ENCODE data around the gene C19orf38.

Gene C19orf38

DNA sequence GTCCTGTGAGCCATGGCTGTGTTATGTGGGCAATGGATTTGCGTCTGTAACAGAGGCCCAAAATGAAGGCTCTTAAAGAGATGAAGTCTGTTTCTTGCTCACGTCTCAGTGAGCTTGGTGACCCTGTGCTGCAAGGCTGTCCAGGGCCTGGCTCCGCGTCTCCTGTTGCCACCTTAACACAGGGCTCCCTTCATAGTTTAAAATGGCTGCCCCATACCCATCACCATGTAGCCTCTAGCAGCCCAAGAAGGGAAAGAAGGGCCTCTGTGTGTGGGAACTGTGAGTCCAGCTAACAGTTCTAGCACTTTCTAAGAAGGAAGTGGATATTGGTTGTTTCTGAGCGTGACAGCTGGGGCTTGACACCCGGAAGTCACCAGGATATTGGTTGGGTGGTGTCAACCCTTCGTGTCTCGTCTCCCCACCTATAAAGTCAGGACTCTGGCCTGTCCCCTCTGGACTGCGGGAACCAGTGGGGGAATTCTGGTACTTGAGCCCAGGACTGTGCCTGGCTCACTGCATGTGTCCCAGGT is 33.1 kb upstream of the C19orf38 start:
- Histone ChIP-seq H3K9me3 (ENCODE audit: control insufficient read depth, insufficient read depth, low read length) (no peaks in the 10 kb centered on the region), H3K27me3 (ENCODE audit: control insufficient read depth, insufficient read depth, low read length) (no peaks in the 10 kb centered on the region), H3K9ac (ENCODE audit: low read depth, low read length) (no peak overlapping the region), H3K4me3 (ENCODE audit: low read depth, low read length) (no peak overlapping the region), H3K4me1 (ENCODE audit: control insufficient read depth, insufficient read depth, low read length) (no peaks in the 10 kb centered on the region), H3K36me3 (ENCODE audit: control insufficient read depth, insufficient read depth, low read length) (peaks cover 23% of the 10 kb centered on the region)

DNA sequence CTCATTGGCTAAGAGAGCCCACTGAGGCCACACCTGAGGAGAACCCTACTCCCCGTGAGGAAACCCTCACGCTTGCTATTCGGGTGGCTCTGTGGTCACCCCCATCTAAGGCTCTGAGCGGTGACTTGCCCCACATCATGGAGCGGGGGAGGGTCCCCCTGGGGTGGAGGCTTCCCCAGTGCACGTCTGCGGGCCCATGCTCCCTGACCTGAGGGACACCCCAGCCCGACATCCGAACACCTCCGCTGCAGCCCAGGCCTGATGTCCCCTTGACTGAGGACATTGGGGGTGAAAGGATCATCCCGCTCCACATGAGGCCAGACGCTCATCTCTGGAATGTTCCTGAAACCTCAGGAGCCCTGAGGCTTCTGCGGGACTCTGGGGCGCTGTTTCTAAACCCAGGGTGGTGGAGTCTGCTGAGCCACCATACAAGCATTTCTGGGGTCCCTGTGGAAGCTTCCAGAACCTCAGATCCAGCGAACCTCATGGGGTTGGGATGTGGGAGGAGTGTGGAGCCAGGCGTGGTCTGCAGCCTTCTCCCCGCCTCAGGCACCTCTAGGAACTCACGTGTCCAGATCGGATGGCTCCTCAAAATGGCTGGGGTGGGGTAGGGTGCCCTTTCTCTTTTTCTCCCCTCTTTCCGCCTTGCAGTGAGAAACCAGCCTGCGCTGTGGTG is 32.1 kb upstream of the C19orf38 start:
- H3K4me1 ChIP-seq (ENCODE audit: control insufficient read depth, insufficient read depth, low read length): no peaks in the 10 kb centered on the region

DNA sequence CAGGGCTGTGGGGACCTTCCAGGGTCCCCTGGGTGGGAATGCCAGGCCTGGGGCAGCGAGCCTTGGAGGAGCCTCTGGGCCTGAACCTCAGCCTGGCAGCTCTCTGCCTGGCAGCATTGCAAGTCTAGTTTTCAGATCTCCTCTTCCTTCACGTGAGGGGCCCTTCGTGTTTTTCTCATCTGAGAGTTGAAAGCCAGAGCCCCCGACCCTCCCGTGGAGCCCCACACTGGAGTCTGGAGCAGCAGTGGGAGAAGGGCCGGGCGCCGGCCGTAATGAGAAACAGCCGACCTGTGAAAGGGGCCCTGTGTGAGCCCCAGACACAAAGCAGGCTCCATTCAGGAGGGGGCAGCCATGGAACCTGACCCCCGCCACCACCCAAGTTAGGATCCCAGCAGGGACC is 31.5 kb upstream of the C19orf38 start:
- Histone ChIP-seq H3K27me3 (ENCODE audit: control insufficient read depth, insufficient read depth, low read length) (no peaks in the 10 kb centered on the region), H3K36me3 (ENCODE audit: control insufficient read depth, insufficient read depth, low read length) (peaks cover 29% of the 10 kb centered on the region), H3K9me3 (ENCODE audit: control insufficient read depth, insufficient read depth, low read length) (no peaks in the 10 kb centered on the region), H3K9ac (ENCODE audit: low read depth, low read length) (no peak overlapping the region), H3K4me3 (ENCODE audit: low read depth, low read length) (no peak overlapping the region), H3K4me1 (ENCODE audit: control insufficient read depth, insufficient read depth, low read length) (no peaks in the 10 kb centered on the region)

More for the DNA sequence above, 32.1 kb upstream of the C19orf38 start:
- peaks cover 27% of the 10 kb centered on the region for H3K36me3 ChIP-seq (ENCODE audit: control insufficient read depth, insufficient read depth, low read length)
- H3K9ac ChIP-seq (ENCODE audit: low read depth, low read length): no peak overlapping the region
- no peak overlapping the region for H3K4me3 ChIP-seq (ENCODE audit: low read depth, low read length)
- no peaks in the 10 kb centered on the region for H3K9me3 ChIP-seq (ENCODE audit: control insufficient read depth, insufficient read depth, low read length)
- no peaks in the 10 kb centered on the region for H3K27me3 ChIP-seq (ENCODE audit: control insufficient read depth, insufficient read depth, low read length)

DNA sequence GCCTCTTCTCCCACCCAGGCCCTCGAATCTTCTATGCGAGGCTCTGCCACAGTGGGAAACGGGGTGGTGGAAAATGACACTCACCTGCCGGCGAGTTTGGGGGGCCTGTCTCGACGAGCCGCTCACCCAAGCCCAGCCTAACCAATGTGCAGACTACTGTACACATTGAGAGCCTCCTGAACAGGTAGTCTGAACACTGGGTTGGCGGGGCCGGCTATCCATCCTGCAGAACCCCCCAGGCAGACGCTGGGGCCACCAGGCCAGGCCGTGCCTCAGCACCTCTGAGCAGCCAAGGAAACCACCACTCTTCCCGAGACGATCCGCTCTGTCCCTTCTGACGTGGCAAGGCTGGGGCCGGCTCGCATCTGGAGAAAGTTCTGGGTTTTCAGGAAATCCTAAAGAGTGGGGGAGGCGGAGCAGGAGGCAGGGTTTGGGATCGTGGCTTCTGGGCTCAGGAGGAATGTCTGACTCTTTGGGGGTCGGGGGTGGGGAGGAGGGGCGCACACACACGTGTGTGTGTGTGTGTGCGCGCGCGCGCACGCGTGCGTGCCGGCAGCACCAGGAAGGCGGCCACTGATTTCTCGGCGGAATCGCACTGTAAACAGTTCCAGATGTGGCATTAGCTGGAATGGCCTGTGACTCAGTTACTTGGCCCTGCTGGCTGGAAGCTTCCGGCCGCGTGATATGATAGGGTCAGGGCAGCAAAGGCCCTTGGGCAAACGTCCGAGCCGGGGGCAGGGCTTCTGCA is 30.8 kb upstream of the C19orf38 start:
- peaks cover 24% of the 10 kb centered on the region for H3K36me3 ChIP-seq (ENCODE audit: control insufficient read depth, insufficient read depth, low read length)
- no peaks in the 10 kb centered on the region for H3K9me3 ChIP-seq (ENCODE audit: control insufficient read depth, insufficient read depth, low read length)
- H3K4me3 ChIP-seq (ENCODE audit: low read depth, low read length): no peak overlapping the region
- no peaks in the 10 kb centered on the region for H3K4me1 ChIP-seq (ENCODE audit: control insufficient read depth, insufficient read depth, low read length)
- no peaks in the 10 kb centered on the region for H3K27me3 ChIP-seq (ENCODE audit: control insufficient read depth, insufficient read depth, low read length)
- no peak overlapping the region for H3K9ac ChIP-seq (ENCODE audit: low read depth, low read length)

DNA sequence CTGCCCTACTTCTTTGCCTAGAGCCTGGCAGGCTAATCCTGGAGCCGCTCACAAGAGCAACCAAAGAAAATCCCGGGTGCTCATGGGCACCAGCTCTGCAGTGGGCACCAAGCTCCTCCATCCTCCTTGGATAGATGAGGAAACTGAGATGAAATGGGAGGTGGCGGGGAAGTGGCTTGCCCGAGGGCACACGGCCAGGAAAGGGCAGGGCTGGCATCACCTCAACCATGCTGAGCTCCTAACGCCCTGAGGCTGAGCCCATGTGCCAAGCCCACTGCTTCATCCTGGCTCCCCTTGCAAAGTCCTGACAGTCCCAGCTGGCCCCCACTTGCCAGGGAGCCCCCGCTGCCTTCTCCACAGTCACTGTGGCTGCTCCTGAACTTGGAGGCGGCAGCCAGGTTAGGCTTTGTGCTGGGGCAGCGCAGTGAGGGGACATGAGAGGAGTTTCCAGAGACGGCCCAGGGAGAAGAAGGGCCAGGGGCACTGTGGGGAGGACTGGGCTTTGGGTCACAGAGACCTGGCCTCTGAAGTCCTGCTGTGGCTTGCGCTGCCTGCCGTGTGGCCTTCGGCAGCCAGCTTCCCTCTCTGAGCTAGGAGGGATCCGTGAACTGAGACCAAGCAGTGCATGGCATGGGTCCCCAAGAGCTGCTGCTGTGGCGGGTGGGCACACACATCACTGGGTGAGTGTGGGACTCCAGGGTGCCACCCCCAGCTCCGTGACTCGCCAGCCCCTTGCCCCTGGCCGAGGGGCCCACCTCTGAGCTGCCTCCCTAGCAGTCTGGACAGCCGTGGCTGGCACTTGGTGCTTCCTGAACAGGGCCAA is 29.7 kb upstream of the C19orf38 start:
- H3K9ac ChIP-seq (ENCODE audit: low read depth, low read length): no peak overlapping the region
- H3K4me1 ChIP-seq (ENCODE audit: control insufficient read depth, insufficient read depth, low read length): no peaks in the 10 kb centered on the region
- no peak overlapping the region for H3K4me3 ChIP-seq (ENCODE audit: low read depth, low read length)
- H3K27me3 ChIP-seq (ENCODE audit: control insufficient read depth, insufficient read depth, low read length): no peaks in the 10 kb centered on the region
- H3K9me3 ChIP-seq (ENCODE audit: control insufficient read depth, insufficient read depth, low read length): no peaks in the 10 kb centered on the region
- peaks cover 21% of the 10 kb centered on the region for H3K36me3 ChIP-seq (ENCODE audit: control insufficient read depth, insufficient read depth, low read length)

DNA sequence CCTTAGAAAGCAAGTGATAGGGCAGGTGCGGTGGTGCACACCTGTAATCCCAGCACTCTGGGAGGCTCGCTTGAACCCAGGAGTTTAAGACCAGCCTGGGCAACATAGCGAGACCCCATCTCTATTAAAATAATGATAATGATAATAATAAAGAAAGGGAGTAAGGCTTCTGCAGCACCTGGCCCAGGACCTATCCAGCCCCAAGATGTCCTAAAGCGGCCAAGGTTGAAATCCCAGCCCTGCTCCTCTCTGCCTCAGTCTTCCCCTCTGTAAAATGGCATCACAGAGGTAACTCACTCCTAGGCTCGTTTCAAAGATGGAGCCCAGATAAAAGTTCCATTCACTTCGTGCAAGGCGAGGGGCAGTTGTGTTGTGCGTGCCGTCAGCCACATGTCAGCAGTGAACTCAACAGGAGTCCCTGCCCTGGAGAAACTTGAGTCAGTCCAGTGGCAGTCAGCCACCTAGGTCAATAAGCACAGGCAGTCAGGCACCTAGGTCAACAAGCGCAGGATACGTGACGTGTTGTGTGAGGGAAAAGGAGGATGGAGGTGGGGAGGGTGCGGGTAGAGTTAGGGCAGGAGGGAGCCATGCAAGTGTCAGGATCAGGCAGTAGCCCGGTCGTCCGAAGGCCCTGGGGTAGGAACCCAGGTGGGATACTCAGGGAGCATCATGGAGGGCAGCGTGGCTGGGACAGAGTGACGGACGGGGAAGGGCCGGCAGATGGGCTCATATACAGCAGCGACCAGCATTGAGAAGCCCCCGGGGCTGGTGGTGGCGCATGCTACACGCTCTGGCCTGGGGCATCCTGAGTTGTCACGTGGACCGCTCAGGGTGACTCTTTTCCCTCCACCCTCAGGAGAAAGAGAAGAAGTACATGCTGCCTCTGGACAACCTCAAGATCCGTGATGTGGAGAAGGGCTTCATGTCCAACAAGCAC is 28.8 kb upstream of the C19orf38 start:
- no peaks in the 10 kb centered on the region for H3K27me3 ChIP-seq (ENCODE audit: control insufficient read depth, insufficient read depth, low read length)
- H3K9ac ChIP-seq (ENCODE audit: low read depth, low read length): no peak overlapping the region
- no peaks in the 10 kb centered on the region for H3K9me3 ChIP-seq (ENCODE audit: control insufficient read depth, insufficient read depth, low read length)
- H3K4me3 ChIP-seq (ENCODE audit: low read depth, low read length): no peak overlapping the region
- H3K4me1 ChIP-seq (ENCODE audit: control insufficient read depth, insufficient read depth, low read length): no peaks in the 10 kb centered on the region
- H3K36me3 ChIP-seq (ENCODE audit: control insufficient read depth, insufficient read depth, low read length): peaks cover 25% of the 10 kb centered on the region

DNA sequence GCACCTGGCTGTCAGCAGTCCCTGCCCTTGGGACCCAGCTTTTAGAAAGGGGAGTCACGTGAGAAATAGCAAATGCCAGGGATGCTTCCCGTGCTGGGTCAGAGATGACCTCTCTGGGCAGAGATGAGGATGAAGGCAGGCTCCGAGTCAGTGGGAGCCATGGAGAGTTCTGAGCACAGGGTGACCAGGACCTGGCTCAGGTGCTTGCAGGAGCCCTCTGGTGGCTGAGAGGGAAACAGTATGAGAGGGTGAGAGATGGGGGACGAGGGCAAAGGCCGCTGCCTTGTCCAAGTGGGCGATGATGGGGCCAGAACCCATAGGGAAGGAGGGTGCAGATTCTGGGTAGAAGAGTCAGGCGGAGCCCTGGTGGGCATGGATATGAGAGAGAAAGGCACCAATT is 28.0 kb upstream of the C19orf38 start:
- Histone ChIP-seq H3K27me3 (ENCODE audit: control insufficient read depth, insufficient read depth, low read length) (no peaks in the 10 kb centered on the region), H3K4me1 (ENCODE audit: control insufficient read depth, insufficient read depth, low read length) (no peaks in the 10 kb centered on the region), H3K9me3 (ENCODE audit: control insufficient read depth, insufficient read depth, low read length) (no peaks in the 10 kb centered on the region), H3K36me3 (ENCODE audit: control insufficient read depth, insufficient read depth, low read length) (peaks cover 30% of the 10 kb centered on the region), H3K9ac (ENCODE audit: low read depth, low read length) (no peak overlapping the region), H3K4me3 (ENCODE audit: low read depth, low read length) (no peak overlapping the region)

DNA sequence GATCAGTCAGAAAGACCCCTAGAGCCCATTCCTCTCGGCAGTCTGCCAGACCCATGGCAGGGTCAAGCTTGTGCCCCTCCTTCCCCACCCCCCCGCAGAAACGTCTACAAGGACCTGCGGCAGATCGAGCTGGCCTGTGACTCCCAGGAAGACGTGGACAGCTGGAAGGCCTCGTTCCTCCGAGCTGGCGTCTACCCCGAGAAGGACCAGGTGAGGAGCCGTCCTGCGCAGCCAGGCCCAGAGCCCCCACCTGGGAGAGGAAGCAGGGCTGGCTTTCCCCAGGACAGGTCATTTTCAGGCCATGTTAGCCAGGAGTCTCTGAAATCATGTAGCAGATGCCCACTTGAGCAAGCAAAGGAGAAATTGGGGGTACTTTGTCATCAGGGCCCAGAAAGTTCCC is 24.5 kb upstream of the C19orf38 start:
- no peaks in the 10 kb centered on the region for H3K4me1 ChIP-seq (ENCODE audit: control insufficient read depth, insufficient read depth, low read length)
- no peaks in the 10 kb centered on the region for H3K9me3 ChIP-seq (ENCODE audit: control insufficient read depth, insufficient read depth, low read length)
- no peak overlapping the region for H3K4me3 ChIP-seq (ENCODE audit: low read depth, low read length)
- no peak overlapping the region for H3K9ac ChIP-seq (ENCODE audit: low read depth, low read length)
- peaks cover 37% of the 10 kb centered on the region for H3K36me3 ChIP-seq (ENCODE audit: control insufficient read depth, insufficient read depth, low read length)
- H3K27me3 ChIP-seq (ENCODE audit: control insufficient read depth, insufficient read depth, low read length): no peaks in the 10 kb centered on the region

DNA sequence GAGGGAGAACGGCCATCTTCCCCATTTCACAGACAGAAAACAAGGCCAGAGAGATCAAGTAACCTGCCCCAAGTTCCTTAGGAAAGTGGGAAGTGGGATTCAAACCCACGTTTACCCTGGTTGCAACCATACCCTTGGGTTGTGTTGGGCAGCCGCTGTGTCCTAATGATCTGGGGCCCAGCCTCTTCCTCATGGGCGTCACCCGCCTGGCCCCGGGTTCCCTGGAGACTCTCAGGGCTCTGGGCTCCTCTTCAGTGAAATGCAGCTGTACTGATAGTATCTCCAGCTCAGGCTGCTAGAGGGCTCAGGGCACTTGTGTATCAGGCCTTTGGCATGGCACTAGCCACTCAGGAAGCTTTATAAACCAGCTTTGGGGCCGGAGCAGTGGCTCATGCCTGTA is 22.0 kb upstream of the C19orf38 start:
- H3K36me3 ChIP-seq (ENCODE audit: control insufficient read depth, insufficient read depth, low read length): peaks cover 37% of the 10 kb centered on the region

DNA sequence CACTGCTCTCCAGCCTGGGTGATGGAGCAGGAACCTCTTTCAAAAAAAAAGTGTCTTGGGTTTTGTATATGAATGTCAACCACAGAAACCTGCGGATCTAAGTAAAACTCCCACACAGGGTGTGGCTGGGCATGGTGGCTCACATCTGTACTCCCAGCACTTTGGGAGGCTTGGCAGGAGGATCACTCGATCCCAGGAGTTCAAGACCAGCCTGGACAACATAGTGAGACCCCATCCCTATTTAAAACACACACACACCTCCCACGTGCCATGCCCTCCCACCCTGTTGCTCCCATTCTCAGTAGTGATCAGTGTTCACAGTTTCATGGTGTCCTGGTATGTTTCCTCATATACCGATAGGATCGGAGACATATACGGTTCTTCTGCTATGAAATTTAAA is 21.4 kb upstream of the C19orf38 start:
- Histone ChIP-seq H3K4me3 (ENCODE audit: low read depth, low read length) (no peak overlapping the region), H3K4me1 (ENCODE audit: control insufficient read depth, insufficient read depth, low read length) (no peaks in the 10 kb centered on the region), H3K27me3 (ENCODE audit: control insufficient read depth, insufficient read depth, low read length) (no peaks in the 10 kb centered on the region), H3K36me3 (ENCODE audit: control insufficient read depth, insufficient read depth, low read length) (peaks cover 36% of the 10 kb centered on the region), H3K9me3 (ENCODE audit: control insufficient read depth, insufficient read depth, low read length) (no peaks in the 10 kb centered on the region), H3K9ac (ENCODE audit: low read depth, low read length) (no peak overlapping the region)

More for the DNA sequence above, 22.0 kb upstream of the C19orf38 start:
- Histone ChIP-seq H3K27me3 (ENCODE audit: control insufficient read depth, insufficient read depth, low read length) (no peaks in the 10 kb centered on the region), H3K4me3 (ENCODE audit: low read depth, low read length) (no peak overlapping the region), H3K9me3 (ENCODE audit: control insufficient read depth, insufficient read depth, low read length) (no peaks in the 10 kb centered on the region), H3K9ac (ENCODE audit: low read depth, low read length) (no peak overlapping the region), H3K4me1 (ENCODE audit: control insufficient read depth, insufficient read depth, low read length) (no peaks in the 10 kb centered on the region)

Data from iPS-15b (cell line).